NCI-H2107 (cell line): Measurements from ENCODE around the gene SELPLG.
A peak's percentile ranks its signal among the peaks of the same experiment; 100 is the strongest.
"Not testable (repeated sequence)": the region's sequence is repeated elsewhere in the genome, so short reads cannot be mapped to it uniquely, and the experiment has no call there.

Experiments used
- DNase-seq: peaks from one replicate; lab custom pipeline; 2025; lab: John Stamatoyannopoulos, UW

The SELPLG gene

GRCh38 chr12:108638997-108639822 is 5.5 kb upstream of the SELPLG start:
- no peak for DNase-seq

- DNase-seq, result no peak
Measured at GRCh38 chr12:108638141-108638827, 4.6 kb upstream of the SELPLG start.

GRCh38 chr12:108637222-108637971 is 3.7 kb upstream of the SELPLG start:
- no peak for DNase-seq

GRCh38 chr12:108635997-108636808 is 2.5 kb upstream of the SELPLG start:
- no peak for DNase-seq

GRCh38 chr12:108635201-108635996 is 1.7 kb upstream of the SELPLG start:
- peak; percentile 70 for DNase-seq

GRCh38 chr12:108634341-108634751 is 652 bp upstream of the SELPLG start:
- peak; percentile 56 for DNase-seq

- DNase-seq, result no peak
Measured at GRCh38 chr12:108633081-108633533, 587 bp downstream of the SELPLG start.

GRCh38 chr12:108631261-108631660 is 2.4 kb downstream of the SELPLG start:
- not testable (repeated sequence) for DNase-seq

- DNase-seq, result no peak
Measured at GRCh38 chr12:108630481-108631207, 3.0 kb downstream of the SELPLG start.

- DNase-seq, result no peak
Measured at GRCh38 chr12:108629824-108630476, 3.7 kb downstream of the SELPLG start.

GRCh38 chr12:108629151-108629550 is 4.5 kb downstream of the SELPLG start:
- DNase-seq, result no peak

- no peak for DNase-seq
Measured at GRCh38 chr12:108627134-108627920, 6.4 kb downstream of the SELPLG start.

- no peak for DNase-seq
Measured at GRCh38 chr12:108625228-108625627, 8.5 kb downstream of the SELPLG start.

GRCh38 chr12:108623577-108623976 is 10.1 kb downstream of the SELPLG start:
- DNase-seq, result no peak

- DNase-seq, result no peak
Measured at GRCh38 chr12:108622921-108623514, 10.7 kb downstream of the SELPLG start.

GRCh38 chr12:108622421-108622820 is 11.3 kb downstream of the SELPLG start:
- DNase-seq, result no peak

- no peak for DNase-seq
Measured at GRCh38 chr12:108621161-108621560, 12.5 kb downstream of the SELPLG start.

- no peak for DNase-seq
Measured at GRCh38 chr12:108620236-108620879, 13.3 kb downstream of the SELPLG start.
